Esophagus squamous epithelium (tissue), 5 donors: Measurements from ENCODE around the gene SESTD1. TPM values are rescaled to one million over a fixed set of nuclear protein-coding genes. Genes with fewer than 3 reads are reported as not detected.

Experiments
- DNase-seq: peaks from one replicate; lab custom pipeline; 2025; lab: John Stamatoyannopoulos, UW
- H3K27ac ChIP-seq, 4 donors: fragments of 200-600 bp; sonication (generic); one replicate each; pipeline ENCODE4 v1.5.1; 2016 to 2019; ENCODE audit warnings: mild to moderate bottlenecking in 1 of 4
- H3K27me3 ChIP-seq, 4 donors: fragments of 200-600 bp; sonication (generic); 1 replicate in 3 of 4; 2 replicates in 1 of 4; pipeline versions ENCODE4 v1.5.1 to v1.6.0; 2017 to 2021; ENCODE audit warnings: antibody characterized with exemption in 1 of 4
- H3K36me3 ChIP-seq, 3 donors: fragments of 200-600 bp; sonication (generic); one replicate each; pipeline ENCODE4 v1.5.1; 2016 to 2019
- H3K4me1 ChIP-seq, 3 donors: fragments of 200-600 bp; sonication (generic); one replicate each; pipeline ENCODE4 v1.5.1; 2017 to 2019
- H3K4me3 ChIP-seq, 4 donors: fragments of 200-600 bp; sonication (generic); 1 replicate in 3 of 4; 2 replicates in 1 of 4; pipeline ENCODE4 v1.5.1; 2016 to 2019; ENCODE audit warnings: mild to moderate bottlenecking in 2 of 4, moderate library complexity in 1 of 4
- H3K9me3 ChIP-seq, 3 donors: fragments of 200-600 bp; sonication (generic); one replicate each; pipeline ENCODE4 v1.5.1; 2016 to 2019
- CTCF ChIP-seq, 6 experiments: fragments of 450-650 bp in 4 of 6; fragments of 200-600 bp in 2 of 6; sonication (generic) in 2 of 6; IDR thresholded peaks; one replicate each; pipeline ENCODE4 v1.5.1; 2016 to 2019; ENCODE audit warnings: antibody characterized with exemption in 6 of 6, mild to moderate bottlenecking in 4 of 6, moderate library complexity in 4 of 6
- POLR2A ChIP-seq, 4 donors: fragments of 450-650 bp; IDR thresholded peaks; one replicate each; pipeline ENCODE4 v1.6.1; 2017; ENCODE audit warnings: antibody characterized with exemption in 4 of 4, mild to moderate bottlenecking in 4 of 4, moderate library complexity in 3 of 4
- WGBS, 2 donors: methylation state at CpG; one replicate each; pipeline ENCODE4 v1.1.5; 2018; 5-methylcytosine and 5-hydroxymethylcytosine counted together
- intact Hi-C: fragments of 100-400 bp; cut with DNase I; formaldehyde crosslinking; loops from one replicate; pipeline ENCODE4 v1.15.0; 2022
- total RNA-seq, 4 donors: library from RNA; depleted of rRNA; stranded (reverse); fragments of >200 nt; gene quantifications; one replicate each; pipeline ENCODE4 v1.1.0, GENCODE V29; 2016
- donor health status: DM: yes; HTN: yes; CAD: no.

Gene SESTD1
- total RNA-seq, 4 donors from 2014 or later = 5.0 to 22.9 (median 14.0) TPM

- TF ChIP-seq POLR2A (IDR thresholded peaks at IDR 0.05) = no peak
- no peak for TF ChIP-seq CTCF (IDR thresholded peaks at IDR 0.05)
- intact Hi-C loops = no loop called here
- 88 to 90% methylated on average over 3 of the region's 3 CpGs for WGBS, 2 donors
- no peaks in the 10 kb centered on the region for H3K4me1 ChIP-seq
- no peak overlapping the region for H3K4me3 ChIP-seq
- H3K27me3 ChIP-seq = no peaks in the 10 kb centered on the region
- no peaks in the 10 kb centered on the region for H3K9me3 ChIP-seq
- DNase-seq = no peak
- H3K27ac ChIP-seq = no peak overlapping the region
- H3K36me3 ChIP-seq = no peaks in the 10 kb centered on the region
Measured at GRCh38 chr2:179305125-179305524, 40.5 kb upstream of the SESTD1 start.

GRCh38 chr2:179304424-179304823 lies 39.8 kb upstream of the SESTD1 start:
- H3K36me3 ChIP-seq = no peaks in the 10 kb centered on the region
- H3K4me1 ChIP-seq = no peaks in the 10 kb centered on the region
- WGBS, 2 donors = 55 to 73% methylated on average over 2 of the region's 2 CpGs
- no peaks in the 10 kb centered on the region for H3K27me3 ChIP-seq
- H3K27ac ChIP-seq = no peak overlapping the region
- DNase-seq = no peak
- H3K4me3 ChIP-seq = no peak overlapping the region
- intact Hi-C loops = no loop called here
- TF ChIP-seq POLR2A (IDR thresholded peaks at IDR 0.05) = no peak
- no peak for TF ChIP-seq CTCF (IDR thresholded peaks at IDR 0.05)
- H3K9me3 ChIP-seq = no peaks in the 10 kb centered on the region

- Histone ChIP-seq H3K4me1 (no peaks in the 10 kb centered on the region), H3K36me3 (no peaks in the 10 kb centered on the region), H3K27ac (no peak overlapping the region), H3K27me3 (no peaks in the 10 kb centered on the region), H3K9me3 (no peaks in the 10 kb centered on the region), H3K4me3 (no peak overlapping the region)
- no peak for TF ChIP-seq POLR2A (IDR thresholded peaks at IDR 0.05)
- TF ChIP-seq CTCF (IDR thresholded peaks at IDR 0.05) = no peak
- no peak for DNase-seq
- WGBS, 2 donors = 73 to 79% methylated on average over 6 of the region's 6 CpGs
- intact Hi-C loops = no loop called here
Measured at GRCh38 chr2:179302764-179303571, 38.3 kb upstream of the SESTD1 start.

- intact Hi-C loops = no loop called here
- H3K4me3 ChIP-seq = no peak overlapping the region
Measured at GRCh38 chr2:179302149-179302548, 37.5 kb upstream of the SESTD1 start.

More at GRCh38 chr2:179302149-179302548, 37.5 kb upstream of the SESTD1 start:
- Histone ChIP-seq H3K27ac (no peak overlapping the region), H3K4me1 (no peaks in the 10 kb centered on the region), H3K27me3 (no peaks in the 10 kb centered on the region), H3K36me3 (no peaks in the 10 kb centered on the region), H3K9me3 (no peaks in the 10 kb centered on the region)
- DNase-seq = no peak
- TF ChIP-seq POLR2A (IDR thresholded peaks at IDR 0.05) (no peak), CTCF (IDR thresholded peaks at IDR 0.05) (no peak)
- WGBS, 2 donors = 69 to 81% methylated on average over 4 of the region's 4 CpGs
